ENCODE results near the gene CDC42BPB. TPM values are rescaled to one million over a fixed set of nuclear protein-coding genes. Genes with fewer than 3 reads are reported as not detected.
A peak's percentile ranks its signal among the peaks of the same experiment; 100 is the strongest.

The CDC42BPB gene
- total RNA-seq, 6 donors from 2014 or later: 108 to 268 (median 124) TPM

DNA sequence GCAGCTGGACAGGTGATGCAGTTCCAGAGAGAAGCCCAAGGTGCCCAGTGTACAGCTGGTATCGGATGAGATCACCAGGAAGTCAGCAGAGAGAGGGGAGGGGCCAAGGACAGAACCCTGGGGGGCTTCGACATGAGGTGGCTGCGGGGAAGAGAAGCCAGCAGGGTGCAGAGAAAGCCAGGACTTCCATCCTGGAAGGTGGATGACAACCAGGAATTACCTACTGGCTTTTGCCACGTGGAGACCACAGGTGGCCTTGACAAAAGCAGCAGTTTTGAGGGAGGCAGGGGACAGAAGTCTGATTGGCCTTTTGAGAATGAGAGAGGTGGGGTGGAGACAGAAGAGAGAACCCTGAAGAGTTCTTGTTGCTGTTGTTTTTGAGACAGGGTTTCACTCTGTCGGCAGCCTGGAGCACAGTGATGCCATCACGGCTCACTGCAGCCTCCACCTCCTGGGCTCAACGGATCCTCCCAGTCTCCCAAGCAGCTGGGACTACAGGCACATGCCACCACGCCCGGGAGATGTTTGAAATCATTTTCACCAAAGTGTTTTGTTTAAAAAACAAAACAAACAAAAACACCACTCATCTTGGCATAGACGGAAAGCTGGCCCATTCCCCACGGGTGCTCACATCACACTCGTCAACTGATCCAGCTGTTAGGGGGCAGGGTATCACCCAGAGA lies 35.2 kb downstream of the CDC42BPB start:
- ATAC-seq (ENCODE audit: low FRiP score in 2 of 2) (peak in 1 of 2 donors; percentile 44), DNase-seq (no peak)
- Histone ChIP-seq H3K4me1 (peaks cover 18 to 79% (median 44%) of the 10 kb centered on the region in 4 donors), H3K9me3 (no peaks in the 10 kb centered on the region), H3K36me3 (no peaks in the 10 kb centered on the region), H3K27ac (peak overlapping the region in 3 of 4 donors; percentile 1 to 53 (median 10)), H3K27me3 (no peaks in the 10 kb centered on the region), H3K4me3 (no peak overlapping the region)
- TF ChIP-seq POLR2AphosphoS5 (IDR thresholded peaks at IDR 0.05) (no peak), POLR2A (IDR thresholded peaks at IDR 0.05) (no peak), EP300 (IDR thresholded peaks at IDR 0.05) (no peak)
- TF ChIP-seq, protein P1, sequence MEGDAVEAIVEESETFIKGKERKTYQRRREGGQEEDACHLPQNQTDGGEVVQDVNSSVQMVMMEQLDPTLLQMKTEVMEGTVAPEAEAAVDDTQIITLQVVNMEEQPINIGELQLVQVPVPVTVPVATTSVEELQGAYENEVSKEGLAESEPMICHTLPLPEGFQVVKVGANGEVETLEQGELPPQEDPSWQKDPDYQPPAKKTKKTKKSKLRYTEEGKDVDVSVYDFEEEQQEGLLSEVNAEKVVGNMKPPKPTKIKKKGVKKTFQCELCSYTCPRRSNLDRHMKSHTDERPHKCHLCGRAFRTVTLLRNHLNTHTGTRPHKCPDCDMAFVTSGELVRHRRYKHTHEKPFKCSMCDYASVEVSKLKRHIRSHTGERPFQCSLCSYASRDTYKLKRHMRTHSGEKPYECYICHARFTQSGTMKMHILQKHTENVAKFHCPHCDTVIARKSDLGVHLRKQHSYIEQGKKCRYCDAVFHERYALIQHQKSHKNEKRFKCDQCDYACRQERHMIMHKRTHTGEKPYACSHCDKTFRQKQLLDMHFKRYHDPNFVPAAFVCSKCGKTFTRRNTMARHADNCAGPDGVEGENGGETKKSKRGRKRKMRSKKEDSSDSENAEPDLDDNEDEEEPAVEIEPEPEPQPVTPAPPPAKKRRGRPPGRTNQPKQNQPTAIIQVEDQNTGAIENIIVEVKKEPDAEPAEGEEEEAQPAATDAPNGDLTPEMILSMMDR (IDR thresholded peaks at IDR 0.05): no peak
- WGBS, 2 donors: 56 to 59% methylated on average over 12 of the region's 12 CpGs

DNA sequence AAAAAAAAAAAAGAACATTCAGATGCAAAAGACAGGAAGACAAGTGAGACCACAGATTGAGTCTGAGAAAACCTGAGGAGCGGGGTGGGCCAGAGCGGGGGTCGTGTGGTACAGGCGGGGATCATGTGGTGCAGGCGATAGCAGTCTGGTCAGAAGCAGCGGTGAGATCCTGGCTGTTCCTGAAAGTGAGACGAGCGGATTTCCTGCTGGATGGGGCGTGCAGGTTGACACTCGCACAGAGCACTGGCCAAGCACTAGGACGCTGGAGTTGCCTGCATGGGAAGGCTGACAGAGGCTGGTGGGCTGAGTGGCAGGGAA lies 35.7 kb downstream of the CDC42BPB start:
- ATAC-seq (ENCODE audit: low FRiP score in 2 of 2): no peak
- no peaks in the 10 kb centered on the region for H3K27me3 ChIP-seq
- TF ChIP-seq EP300 (IDR thresholded peaks at IDR 0.05) (no peak), POLR2AphosphoS5 (IDR thresholded peaks at IDR 0.05) (no peak), POLR2A (IDR thresholded peaks at IDR 0.05) (no peak)
- TF ChIP-seq, protein P1 (IDR thresholded peaks at IDR 0.05): no peak
- no peak for DNase-seq
- no peak overlapping the region for H3K4me3 ChIP-seq
- H3K9me3 ChIP-seq: no peaks in the 10 kb centered on the region
- no peaks in the 10 kb centered on the region for H3K36me3 ChIP-seq
- peaks cover 18 to 83% (median 46%) of the 10 kb centered on the region in 4 donors for H3K4me1 ChIP-seq
- 77 to 84% methylated on average over 10 to 11 of the region's 11 CpGs for WGBS, 2 donors
- H3K27ac ChIP-seq: peak overlapping the region in 2 of 4 donors; percentile 10 to 53

DNA sequence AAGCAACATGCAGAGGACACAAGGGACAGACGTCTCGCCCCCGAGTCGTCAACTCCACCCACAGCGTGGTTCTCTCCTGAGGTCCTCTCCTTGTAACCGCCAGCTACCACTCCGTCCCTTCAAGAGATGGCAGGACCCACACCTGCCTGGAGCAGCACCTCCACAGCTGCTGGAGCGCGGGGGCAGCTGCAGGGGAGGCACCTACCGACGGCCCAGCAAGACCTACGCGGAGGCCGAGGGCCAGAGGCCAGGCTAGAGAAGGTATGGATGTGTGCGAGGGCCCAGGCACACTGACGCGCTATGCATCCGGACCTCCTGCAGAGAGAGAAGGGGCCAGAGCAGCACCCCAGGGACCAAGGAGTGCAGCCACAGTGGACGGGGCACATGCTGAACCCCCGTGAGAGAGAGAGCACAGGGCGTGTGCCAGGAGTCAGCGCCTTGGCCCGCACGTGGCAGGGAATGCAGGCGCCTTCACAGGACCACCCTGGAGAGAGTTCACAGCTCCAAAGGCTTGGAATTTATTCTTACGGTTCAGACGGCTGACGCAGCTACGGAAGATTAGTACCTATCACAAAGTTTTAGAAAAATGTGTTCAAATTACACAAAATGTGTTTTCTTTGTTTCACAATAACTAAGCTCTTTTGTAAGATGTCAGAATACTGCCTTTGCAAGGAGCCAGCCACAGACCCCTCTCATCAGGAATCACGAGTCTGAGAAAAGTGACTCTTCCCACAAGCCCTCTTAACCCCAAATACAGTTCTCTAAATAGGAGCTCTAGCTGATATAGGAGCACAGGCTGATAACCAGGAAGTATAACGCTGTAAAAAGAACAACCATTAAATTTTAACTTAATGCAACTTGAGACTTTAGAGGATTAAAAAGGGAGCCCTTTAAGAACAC lies 36.8 kb downstream of the CDC42BPB start:
- TF ChIP-seq, protein P1 (IDR thresholded peaks at IDR 0.05): no peak
- TF ChIP-seq EP300 (IDR thresholded peaks at IDR 0.05) (no peak), POLR2A (IDR thresholded peaks at IDR 0.05) (no peak), POLR2AphosphoS5 (IDR thresholded peaks at IDR 0.05) (no peak)
- peaks cover 23 to 90% (median 52%) of the 10 kb centered on the region in 4 donors for H3K4me1 ChIP-seq
- WGBS, 2 donors: 81 to 89% methylated on average over 27 to 31 of the region's 31 CpGs
- no peaks in the 10 kb centered on the region for H3K36me3 ChIP-seq
- ATAC-seq (ENCODE audit: low FRiP score in 2 of 2) (peak in 1 of 2 donors; percentile 16), DNase-seq (no peak)
- H3K4me3 ChIP-seq: no peak overlapping the region
- no peaks in the 10 kb centered on the region for H3K9me3 ChIP-seq
- H3K27me3 ChIP-seq: no peaks in the 10 kb centered on the region
- no peak overlapping the region for H3K27ac ChIP-seq

DNA sequence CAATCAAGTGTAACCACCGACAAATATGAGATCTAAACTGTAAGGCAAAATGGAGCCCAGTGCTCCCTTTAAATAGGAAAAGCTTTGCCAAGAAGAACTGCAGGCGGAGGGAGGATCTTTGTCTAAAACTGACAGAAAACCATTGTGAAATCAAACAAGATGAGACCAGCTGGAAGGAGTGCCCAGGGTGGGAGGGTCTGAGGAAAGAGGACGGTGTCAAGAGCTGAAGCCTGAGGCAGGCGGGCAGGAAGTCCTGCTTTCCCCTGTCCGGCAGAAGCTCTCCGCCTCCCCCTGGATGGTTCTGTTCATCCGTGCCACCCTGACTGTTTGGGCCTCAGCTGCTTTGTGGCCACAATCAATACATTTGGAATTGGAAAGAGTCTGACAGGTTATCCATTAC lies 37.5 kb downstream of the CDC42BPB start:
- peaks cover 30 to 90% (median 54%) of the 10 kb centered on the region in 4 donors for H3K4me1 ChIP-seq
- DNase-seq (no peak), ATAC-seq (ENCODE audit: low FRiP score in 2 of 2) (peak in 1 of 2 donors; percentile 68)
- no peak overlapping the region for H3K27ac ChIP-seq
- 49 to 53% methylated on average over 7 of the region's 7 CpGs for WGBS, 2 donors
- no peak overlapping the region for H3K4me3 ChIP-seq
- H3K36me3 ChIP-seq: no peaks in the 10 kb centered on the region
- no peak for TF ChIP-seq POLR2AphosphoS5 (IDR thresholded peaks at IDR 0.05)
- TF ChIP-seq POLR2A (IDR thresholded peaks at IDR 0.05): no peak
- TF ChIP-seq, protein P1 (IDR thresholded peaks at IDR 0.05): no peak
- no peak for TF ChIP-seq EP300 (IDR thresholded peaks at IDR 0.05)
- no peaks in the 10 kb centered on the region for H3K27me3 ChIP-seq
- no peaks in the 10 kb centered on the region for H3K9me3 ChIP-seq

Measured in upper lobe of left lung (tissue), 6 donors.